NCI-H2107 (cell line): ENCODE data around the gene SLC6A13.
"Not testable (repeated sequence)": the region's sequence is repeated elsewhere in the genome, so short reads cannot be mapped to it uniquely, and the experiment has no call there.

Experiments
- DNase-seq: peaks from one replicate; lab custom pipeline; 2025; lab: John Stamatoyannopoulos, UW

Gene SLC6A13

DNA sequence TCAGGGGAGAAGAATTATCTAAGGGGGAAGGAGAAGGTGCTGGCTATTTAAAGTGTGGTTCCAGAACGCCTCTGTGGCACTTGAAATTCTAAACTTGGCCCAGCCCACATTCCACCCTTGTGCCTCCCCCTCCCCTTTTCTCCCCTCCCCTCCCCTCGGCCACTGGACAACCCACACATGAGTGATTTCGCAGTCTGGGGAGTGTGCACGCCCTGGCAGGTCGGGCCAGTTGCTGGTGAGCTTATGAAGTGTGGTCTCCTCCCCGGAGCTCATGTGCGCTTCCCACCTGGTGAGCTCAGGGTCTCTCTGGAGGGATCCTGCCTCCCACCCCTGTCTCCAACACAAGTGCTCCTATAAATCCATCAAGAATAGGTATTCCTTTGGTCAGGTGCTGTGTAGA, at the start of gene SLC6A13:
SLC6A13 (minus strand) TSS at position 20 of the 400 bp plus-strand sequence. CDS start 2,784 bp downstream, outside the sequence.
- no peak for DNase-seq

DNA sequence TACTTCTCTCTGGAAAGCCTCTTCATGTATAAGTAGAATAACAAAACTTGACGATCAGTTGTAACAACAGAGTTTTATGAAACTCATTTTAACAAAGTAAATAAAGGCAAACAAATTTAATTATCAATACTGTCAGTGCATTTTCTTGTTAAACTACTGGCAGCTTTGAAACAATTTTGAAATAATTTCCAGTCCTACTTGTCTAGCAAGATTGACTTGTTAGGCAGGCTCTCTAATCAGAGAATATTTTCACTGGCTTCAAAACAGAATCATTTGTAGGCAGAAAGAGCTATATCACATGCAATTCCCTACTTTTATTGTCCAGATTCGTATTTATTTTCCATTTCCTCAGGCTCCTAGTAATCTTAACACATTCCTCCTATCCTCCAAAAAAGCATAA, 45.9 kb upstream of the SLC6A13 start:
- DNase-seq, result no peak

DNA sequence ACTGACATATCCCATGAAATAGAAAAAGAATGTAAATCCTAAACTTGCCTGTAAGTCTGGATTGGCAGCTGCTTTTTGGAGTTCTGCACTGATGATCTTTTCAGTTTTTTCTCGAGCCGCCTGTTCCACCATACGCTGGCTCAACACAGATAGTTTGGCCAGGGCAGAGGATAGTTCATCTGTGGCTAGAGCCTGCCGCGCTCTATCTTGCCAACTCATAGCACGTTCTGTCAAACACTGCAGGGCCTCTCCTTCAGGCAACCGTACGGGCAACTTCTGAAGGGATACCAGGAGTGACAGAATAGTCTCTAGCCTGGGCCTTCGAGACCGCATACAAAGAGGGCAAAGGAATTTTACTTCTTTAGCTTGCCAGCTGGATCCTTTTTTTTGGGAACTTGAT, 44.8 kb upstream of the SLC6A13 start:
- no peak for DNase-seq

DNA sequence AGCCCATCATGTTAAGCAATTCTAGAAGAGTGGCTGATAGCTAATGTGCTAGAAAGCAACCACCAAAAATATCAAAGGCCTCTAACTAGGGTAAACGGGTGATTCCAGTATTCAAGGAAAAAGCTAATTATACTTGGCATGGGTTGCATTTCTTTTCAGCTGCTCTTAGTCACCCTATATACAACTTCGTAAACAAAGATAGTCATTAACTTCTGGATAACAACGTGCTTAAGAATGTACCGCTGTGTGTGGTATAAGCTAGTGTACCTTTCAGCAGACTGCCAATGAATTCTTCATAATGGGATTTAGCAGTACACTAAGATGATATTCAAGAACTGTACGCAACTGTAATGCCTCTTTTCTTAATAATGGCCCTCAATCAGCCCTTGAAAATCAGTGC, 42.2 kb upstream of the SLC6A13 start:
- DNase-seq, result no peak

DNA sequence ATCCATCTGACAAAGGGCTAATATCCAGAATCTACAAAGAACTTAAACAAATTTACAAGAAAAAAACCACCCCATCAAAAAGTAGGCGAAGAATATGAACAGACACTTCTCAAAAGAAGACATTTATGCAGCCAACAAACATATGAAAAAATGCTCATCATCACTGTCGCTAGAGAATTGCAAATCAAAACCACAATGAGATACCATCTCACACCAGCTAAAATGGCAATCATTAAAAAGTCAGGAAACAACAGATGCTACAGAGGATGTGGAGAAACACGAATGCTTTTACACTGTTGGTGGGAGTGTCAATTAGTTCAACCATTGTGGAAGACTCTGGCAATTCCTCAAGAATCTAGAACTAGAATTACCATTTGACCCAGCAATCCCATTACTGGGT, 40.1 kb upstream of the SLC6A13 start:
- not testable (repeated sequence) for DNase-seq

DNA sequence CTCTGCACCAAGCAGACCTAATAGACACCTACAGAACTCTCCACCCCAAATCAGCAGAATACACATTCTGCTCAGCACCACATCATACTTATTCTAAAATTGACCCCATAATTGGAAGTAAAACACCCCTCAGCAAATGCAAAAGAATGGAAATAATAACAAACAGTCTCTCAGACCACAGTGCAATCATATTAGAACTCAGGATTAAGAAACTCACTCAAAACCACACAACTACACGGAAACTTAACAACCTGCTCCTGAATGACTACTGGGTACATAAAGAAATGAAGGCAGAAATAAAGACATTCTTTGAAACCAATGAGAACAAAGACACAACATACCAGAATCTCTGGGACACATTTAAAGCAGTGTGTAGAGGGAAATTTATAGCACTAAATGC, 37.5 kb upstream of the SLC6A13 start:
- DNase-seq, result not testable (repeated sequence)

DNA sequence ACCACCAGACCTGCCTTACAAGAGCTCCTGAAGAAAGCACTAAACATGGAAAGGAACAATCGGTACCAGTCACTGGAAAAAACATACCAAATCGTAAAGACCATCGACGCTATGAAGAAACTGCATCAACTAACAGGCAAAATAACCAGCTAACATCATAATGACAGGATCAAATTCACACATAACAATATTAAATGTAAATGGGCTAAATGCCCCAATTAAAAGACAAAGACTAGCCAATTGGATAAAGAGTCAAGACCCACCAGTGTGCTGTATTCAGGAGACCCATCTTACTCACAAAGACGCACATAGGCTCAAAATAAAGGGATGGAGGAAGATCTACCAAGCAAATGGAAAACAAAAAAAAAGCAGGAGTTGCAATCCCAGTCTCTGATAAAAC, 36.9 kb upstream of the SLC6A13 start:
- DNase-seq, result not testable (repeated sequence)

DNA sequence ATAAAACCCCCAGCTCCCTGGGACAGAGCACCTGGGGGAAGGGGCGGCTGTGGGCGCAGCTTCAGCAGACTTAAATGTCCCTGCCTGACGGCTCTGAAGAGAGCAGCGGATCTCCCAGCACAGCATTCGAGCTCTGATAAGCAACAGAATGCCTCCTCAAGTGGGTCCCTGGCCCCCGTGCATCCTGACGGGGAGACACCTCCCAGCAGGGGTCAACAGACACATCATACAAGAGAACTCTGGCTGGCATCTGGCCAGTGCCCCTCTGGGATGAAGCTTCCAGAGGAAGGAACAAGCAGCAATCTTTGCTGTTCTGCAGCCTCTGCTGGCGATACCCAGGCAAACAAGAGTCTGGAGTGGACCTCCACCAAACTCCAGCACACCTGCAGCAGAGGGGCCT, 35.4 kb upstream of the SLC6A13 start:
- DNase-seq, result not testable (repeated sequence)

DNA sequence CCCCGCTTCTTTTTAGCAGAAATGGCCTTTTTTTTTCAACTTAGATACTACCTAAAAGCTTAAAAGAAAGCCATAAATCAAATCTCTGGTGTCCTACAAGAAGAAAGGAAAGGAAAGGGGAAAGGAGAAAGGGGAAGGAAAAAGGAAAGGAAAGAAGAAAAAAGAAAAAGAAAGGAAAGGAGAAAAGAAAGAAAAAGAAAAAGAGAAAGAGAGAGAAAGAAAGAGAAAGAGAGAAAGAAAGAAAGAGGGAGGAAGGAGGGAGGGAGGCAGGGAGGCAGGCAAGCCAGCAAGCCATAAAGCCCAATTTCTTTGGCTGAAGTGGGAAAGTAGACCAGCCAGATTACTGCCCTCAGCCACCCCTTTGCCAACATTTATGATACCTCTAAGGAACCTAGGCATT, 32.5 kb upstream of the SLC6A13 start:
- DNase-seq, result no peak

DNA sequence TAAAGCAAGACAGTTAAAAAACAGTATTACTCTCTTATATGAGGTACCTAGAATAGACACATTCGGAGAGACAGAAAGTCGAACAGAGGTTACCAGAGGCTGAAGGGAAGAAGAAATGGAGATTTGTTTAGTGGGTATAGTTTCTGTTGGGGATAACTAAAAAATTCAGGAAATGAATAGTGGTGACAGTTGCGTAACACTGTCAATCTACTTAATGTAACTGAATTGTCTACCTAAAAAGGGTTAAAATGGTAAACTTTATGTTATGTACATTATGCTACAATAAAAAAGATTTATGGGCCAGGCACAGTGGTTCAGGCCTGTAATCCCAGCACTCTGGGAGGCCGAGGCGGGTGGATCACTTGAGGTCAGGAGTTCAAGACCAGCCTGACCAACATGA, 30.6 kb upstream of the SLC6A13 start:
- DNase-seq, result no peak

DNA sequence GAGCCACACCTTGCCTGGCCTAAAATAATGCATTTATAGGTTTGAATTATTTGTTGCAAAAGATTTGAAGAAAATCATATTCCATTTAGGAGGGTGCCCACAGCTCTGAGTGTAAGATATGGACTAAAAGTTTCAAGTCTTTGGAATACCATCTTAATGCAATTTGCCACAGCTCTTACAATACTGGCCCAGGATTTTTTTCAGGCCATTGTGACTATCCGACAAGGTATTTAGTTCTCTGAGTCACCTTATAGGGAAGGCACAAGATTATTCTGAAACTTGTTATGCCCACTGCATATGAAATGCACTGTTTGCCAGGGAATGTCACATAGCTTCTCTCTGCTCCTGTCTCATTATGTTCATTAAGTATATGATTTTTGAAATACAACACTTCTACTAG, 29.6 kb upstream of the SLC6A13 start:
- no peak for DNase-seq

DNA sequence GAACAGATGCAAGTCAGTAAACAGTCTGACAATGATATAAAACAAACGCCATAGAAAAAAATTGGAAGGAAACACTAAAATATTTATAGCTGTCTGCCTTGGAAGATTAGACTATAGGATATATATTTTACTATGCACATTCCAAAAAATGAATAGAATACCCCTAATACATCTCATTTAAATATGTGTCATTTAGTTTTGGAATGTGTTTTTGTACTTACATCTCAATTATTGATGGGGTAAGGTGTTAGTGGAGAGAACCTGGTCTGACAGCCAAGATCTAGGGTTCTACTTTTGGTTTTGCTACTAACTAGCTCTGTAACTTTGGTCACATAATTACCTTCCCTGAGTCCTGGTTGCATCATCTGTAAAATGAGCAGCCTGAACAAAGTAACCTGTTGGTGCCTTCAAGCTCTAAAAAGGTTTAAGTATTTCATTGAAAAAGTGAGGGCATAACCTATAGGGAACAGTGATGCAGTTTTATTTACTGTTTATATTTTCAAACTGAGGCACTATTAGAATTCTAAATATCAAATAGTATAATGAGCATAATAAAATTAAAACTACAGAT, 28.6 kb upstream of the SLC6A13 start:
- no peak for DNase-seq

DNA sequence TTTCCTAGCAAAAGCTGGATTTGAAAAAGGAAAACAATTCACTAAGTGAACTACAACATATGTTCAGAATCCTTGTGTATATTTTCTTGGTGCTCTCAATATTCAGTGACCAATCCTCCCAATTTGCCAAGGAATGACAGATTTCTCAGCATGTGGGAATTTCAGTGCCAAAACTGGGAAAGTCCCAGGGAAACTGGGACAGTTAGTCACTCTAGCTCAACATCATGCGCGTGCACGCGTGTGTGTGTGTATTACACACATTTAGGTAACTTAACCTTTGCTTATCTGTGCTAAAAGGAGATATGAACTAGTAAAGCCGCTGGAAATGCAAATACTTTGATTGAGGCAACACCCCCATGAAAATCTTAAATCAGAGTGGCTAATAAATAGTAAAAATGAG, 26.1 kb upstream of the SLC6A13 start:
- no peak for DNase-seq

DNA sequence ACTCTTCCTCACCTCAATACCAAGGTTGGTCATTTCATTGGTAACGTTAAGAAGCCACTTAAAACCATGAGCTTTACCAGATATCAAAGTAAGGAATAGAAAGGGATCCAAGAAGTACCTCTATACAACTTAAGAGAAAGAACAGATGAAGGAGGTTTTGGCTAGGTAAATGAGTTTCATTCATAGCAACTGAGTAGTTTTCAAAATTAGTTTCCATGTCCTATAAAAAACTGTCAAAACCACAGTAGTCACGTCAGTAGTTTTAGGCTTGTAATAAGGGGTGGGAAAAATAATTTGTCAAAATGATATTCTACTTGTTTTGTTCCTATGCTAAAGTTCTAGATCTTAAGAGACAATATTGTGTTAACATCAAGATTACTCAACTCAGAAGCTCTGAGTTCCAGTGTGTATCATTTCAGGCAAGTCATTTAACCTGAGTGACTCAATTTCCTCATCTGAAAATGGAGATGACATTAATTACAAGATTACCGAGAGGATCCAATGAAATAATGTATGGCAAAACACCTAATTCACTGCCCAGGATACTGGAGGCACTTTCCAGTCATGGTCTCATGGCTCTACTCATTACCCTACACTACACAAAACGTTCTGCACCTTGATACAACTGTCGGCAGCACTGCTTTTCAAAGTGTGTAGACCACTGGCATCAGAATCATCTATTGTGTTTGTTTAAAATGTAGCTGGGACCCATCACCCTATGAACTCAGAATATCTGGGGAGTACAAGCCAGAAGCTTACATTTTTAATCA, 24.1 kb upstream of the SLC6A13 start:
- no peak for DNase-seq

DNA sequence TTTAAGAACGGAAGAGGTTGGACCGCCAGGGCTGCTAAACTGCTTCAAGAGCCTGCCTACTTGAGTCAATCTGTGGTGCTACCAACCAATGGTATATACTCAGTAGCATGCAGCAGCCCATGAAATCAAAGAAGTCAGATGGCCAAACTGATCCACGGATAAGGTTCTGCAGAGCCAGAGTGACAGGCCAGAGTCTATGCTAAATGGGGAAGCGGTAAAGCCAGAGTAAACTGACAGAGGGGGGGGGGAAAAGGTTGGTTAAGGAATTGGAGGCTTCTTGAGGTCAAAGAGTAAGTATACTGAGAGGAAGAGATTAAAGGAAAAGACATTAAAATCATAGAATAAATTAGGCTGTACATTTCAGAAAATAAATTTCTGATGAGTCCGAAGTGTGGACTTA, 15.4 kb upstream of the SLC6A13 start:
- no peak for DNase-seq

DNA sequence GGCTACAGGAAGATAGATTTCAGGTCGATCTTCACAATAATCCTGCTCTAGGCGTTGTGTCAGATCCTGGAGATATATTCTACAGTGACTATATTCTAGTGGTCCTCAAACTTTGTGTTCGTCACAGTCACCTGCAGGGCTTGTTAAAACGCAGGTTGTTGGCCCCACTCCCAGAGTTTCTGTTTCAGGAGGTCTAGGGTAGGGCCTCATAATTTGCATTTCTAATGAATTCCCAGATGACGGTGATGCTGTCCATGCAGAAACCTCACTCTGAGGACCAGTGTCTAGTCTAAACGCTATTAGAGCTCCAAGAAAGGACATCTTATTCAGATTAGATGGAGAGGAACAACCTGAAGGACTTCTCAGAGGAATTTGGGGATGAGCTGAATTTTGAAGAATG, 13.2 kb upstream of the SLC6A13 start:
- no peak for DNase-seq

DNA sequence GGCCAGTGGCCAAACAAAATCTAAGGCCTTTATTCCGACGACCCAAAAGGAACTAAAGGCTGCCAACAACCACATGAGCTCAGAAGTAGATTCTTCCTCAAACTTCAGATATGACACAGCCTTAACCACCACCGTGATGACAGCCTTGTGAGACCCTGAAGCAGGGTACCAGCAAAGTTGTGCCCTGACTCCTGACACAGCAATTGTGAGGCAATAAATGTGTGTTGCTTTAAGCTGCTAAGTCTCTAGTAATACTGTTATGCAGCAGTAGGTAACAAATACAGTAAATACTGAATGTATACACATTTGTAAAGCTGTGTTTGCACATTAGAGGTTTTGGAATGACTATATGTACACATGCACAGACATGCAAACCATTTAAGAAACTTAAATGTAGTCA, 10.7 kb upstream of the SLC6A13 start:
- no peak for DNase-seq

DNA sequence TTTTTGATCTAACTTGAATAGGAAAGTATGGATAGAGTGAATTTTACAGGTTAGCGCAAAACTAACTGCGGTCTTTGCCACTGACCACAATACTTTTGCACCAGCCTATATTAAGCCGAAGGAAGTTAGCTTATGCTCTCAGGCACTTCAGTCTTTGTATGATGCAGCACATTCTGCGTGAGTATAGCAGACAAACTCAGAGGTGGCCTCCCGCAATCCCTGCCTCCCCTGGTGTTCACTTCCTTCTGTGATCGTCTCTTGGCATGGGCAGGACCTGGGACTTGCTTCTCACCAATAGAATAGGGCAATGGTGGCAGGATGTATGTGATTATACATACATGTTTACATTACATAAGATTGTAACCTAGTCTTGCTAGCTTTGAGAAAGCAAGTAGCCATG, 10.3 kb upstream of the SLC6A13 start:
- DNase-seq, result no peak

DNA sequence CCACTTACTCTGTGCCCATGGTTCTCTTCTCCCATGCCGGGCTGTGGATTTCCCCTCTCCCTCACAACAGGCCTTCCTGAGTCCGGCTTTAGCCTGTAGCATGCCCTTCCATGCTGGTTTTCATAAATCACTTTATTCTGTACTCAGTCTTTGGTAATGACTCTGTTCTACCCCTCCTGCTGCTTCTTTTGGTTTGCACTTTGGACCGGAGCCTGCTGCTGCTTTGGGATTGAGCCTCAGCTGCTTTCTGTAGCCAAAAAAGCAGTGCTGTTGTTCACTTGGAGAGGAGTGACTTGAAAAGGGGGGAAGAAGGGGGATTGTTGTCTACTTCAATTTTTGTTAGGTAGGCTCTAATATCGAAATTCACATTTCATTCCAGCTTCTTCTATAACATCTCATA, 8.5 kb upstream of the SLC6A13 start:
- no peak for DNase-seq

DNA sequence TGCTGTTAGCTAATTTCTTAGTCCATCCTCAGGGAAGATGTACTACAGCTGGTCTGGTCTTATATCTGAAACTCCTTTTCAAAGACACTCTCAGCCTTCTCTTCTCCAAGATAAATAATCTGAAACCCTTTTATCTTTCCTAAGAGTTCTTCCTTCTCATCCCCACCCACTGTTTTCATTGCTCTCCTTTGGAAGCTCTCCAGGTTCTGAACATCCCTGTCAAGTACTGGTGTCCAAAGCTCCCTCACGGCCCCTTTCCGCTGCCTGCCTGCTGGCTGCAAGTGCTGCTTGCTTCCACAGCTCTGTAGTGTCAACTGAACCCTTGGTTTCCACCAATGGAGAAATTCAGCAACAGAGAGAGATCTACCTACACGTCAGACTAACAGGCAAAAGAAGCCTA, 6.6 kb upstream of the SLC6A13 start:
- no peak for DNase-seq

DNA sequence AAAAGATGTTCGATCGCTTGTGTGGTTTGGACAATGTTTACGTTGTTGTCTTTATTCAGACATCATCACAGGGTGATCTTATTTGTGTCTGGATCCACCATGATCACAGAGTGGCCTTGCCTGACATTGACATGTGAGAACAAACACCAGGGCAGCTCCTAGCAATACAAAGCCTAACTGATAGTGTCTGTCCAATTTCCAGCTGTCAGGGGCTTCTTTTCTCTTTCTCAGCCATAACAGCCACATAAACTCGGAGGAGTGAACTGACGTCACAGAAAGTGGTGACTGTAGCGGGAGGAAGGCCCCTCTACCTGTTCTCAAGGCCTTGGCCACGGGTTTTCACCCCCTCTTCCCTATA, 5.8 kb upstream of the SLC6A13 start:
- no peak for DNase-seq

DNA sequence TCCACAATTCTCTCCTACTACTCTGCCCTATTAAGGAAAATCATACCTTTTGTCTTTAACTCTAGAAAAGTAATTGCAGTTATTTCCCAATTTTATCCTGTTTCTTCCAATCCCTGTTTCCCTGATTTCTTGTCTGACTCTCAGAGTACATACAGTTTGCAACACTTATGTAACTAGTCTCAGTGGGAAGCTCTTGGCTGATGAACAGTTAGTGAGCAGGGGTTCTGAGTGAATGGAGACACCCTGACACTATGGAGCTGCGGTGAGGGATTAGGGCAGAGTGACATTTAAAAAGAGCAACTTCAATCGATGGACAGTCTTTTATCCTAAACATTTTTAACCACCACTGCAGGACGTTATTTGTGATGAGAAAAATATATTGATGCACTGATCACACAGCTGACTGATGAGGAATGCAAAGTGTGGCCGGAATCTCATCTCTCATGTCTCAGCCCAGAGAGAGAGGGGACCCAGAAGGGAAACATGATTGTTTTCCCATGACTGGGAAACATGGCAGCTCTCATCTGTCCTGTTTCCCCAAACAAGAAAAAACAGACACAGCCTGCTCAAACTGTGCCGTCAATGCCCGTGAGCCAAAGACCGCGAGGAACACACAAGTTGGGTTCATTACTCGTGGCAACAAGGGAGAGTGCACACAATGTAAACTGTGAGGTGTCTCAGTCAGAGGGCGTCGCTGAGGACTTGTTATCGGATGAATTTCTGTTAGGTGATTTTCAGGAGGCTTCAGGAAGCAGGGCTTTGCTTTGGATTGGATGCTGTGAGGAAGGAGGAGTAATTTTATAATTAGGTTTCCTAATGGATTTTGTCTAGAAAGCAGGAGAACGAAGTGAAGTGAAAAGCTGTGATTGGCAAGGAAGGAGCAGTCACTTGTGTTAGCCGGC, 5.2 kb upstream of the SLC6A13 start:
- no peak for DNase-seq

DNA sequence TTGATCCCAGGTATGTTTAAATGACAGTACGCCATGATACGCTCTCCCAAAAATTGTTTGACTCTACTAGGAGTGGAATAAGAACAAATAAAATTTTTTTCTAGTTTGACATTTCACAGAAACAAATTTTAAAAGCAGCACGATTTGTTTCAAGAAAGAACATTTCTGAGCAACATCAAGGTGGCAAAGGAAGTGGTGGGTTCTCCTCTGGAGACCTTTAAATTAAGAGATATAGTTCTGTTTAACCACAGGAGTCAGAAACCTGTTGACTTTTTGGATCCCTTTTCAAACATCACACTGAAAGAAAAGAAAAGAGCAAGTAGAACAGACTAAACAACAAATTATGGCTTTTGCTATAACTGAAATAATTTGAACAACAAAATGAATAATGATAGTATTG, 2.5 kb upstream of the SLC6A13 start:
- DNase-seq, result no peak
